IMR-90 (cell line): ENCODE data around the gene RNPEPL1. TPM values are rescaled to one million over a fixed set of nuclear protein-coding genes. Genes with fewer than 3 reads are reported as not detected.

Experiments
- ATAC-seq: fragments of 200-7000 bp; cut with Tn5 transposase; 2 replicates; pipeline ENCODE4 v1.9.1; 2020; ENCODE audit warnings: low read depth, mild to moderate bottlenecking, moderate library complexity
- BruUV-seq: library from RNA; stranded (reverse); fragments of 400-500 nt; replicated peaks from 2 replicates; lab custom pipeline; 2021; lab: Mats Ljungman, UMichigan
- CTCF ChIA-PET: fragments of 300-600 bp; formaldehyde crosslinking; extraction: SDS; loops from one replicate; lab custom pipeline; 2021; ENCODE audit warnings: antibody characterized with exemption; lab: Yijun Ruan, JAX
- POLR2A ChIA-PET: fragments of 300-600 bp; sonication (Branson Sonifier 250); formaldehyde crosslinking; loops from one replicate; lab custom pipeline; 2022; ENCODE audit warnings: antibody characterized with exemption; ENCODE audit not compliant: unreplicated experiment; lab: Charles Lee
- DNase-seq: peaks from one replicate; pipeline ENCODE4 v3.0.0; 2013
- H2AFZ ChIP-seq: replicated peaks from 2 replicates; pipeline ENCODE3; 2013; ENCODE audit warnings: low read length, mild to moderate bottlenecking; ENCODE audit not compliant: poor library complexity
- H2AK5ac ChIP-seq: 2 replicates; pipeline ENCODE4 v1.6.1; 2013; ENCODE audit warnings: low read depth, low read length, inconsistent platforms
- H2AK9ac ChIP-seq: replicated peaks from 2 replicates; pipeline ENCODE3; 2013; ENCODE audit warnings: mild to moderate bottlenecking, low read depth, low read length, moderate library complexity; ENCODE audit not compliant: poor library complexity
- H2BK120ac ChIP-seq: 2 replicates; pipeline ENCODE4 v1.6.1; 2013; ENCODE audit warnings: low read depth, low read length, inconsistent platforms
- H2BK15ac ChIP-seq: 3 replicates; pipeline ENCODE4 v1.6.1; 2013; ENCODE audit warnings: low read depth, low read length, inconsistent platforms
- H2BK20ac ChIP-seq: 2 replicates; pipeline ENCODE4 v1.6.1; 2013; ENCODE audit warnings: low read depth, mild to moderate bottlenecking, inconsistent platforms, low read length, moderate library complexity
- H2BK5ac ChIP-seq: 2 replicates; pipeline ENCODE4 v1.6.1; 2013; ENCODE audit warnings: mild to moderate bottlenecking, low read depth, low read length, inconsistent platforms; ENCODE audit not compliant: poor library complexity, severe bottlenecking
- H3K14ac ChIP-seq: replicated peaks from 2 replicates; pipeline ENCODE4 v1.6.1; 2013; ENCODE audit warnings: low read depth, low read length, inconsistent platforms
- H3K18ac ChIP-seq: 2 replicates; pipeline ENCODE4 v1.6.1; 2013; ENCODE audit warnings: low read depth, low read length, control low read depth
- H3K23ac ChIP-seq: 2 replicates; pipeline ENCODE4 v1.6.1; 2013; ENCODE audit warnings: low read depth, low read length, inconsistent platforms
- H3K27ac ChIP-seq: 2 replicates; pipeline ENCODE4 v1.5.1; 2013; ENCODE audit warnings: mild to moderate bottlenecking, control low read depth, low read length; ENCODE audit not compliant: insufficient read depth
- H3K27me3 ChIP-seq: 2 replicates; pipeline ENCODE4 v1.6.1; 2013; ENCODE audit warnings: low read length; ENCODE audit not compliant: control insufficient read depth, insufficient read depth
- H3K36me3 ChIP-seq: 2 replicates; pipeline ENCODE4 v1.6.1; 2013; ENCODE audit warnings: low read length, mixed read lengths; ENCODE audit not compliant: control insufficient read depth, insufficient read depth
- H3K4ac ChIP-seq: 2 replicates; pipeline ENCODE4 v1.6.1; 2013; ENCODE audit warnings: low read depth, low read length, inconsistent platforms
- H3K4me1 ChIP-seq: 2 replicates; pipeline ENCODE4 v1.6.1; 2013; ENCODE audit warnings: low read length, mixed read lengths; ENCODE audit not compliant: control insufficient read depth, insufficient read depth
- H3K4me2 ChIP-seq: 2 replicates; pipeline ENCODE4 v1.6.1; 2013; ENCODE audit warnings: low read depth, mild to moderate bottlenecking, control low read depth, low read length, moderate library complexity
- H3K4me3 ChIP-seq: 2 replicates; pipeline ENCODE4 v1.5.1; 2013; ENCODE audit warnings: low read depth, mild to moderate bottlenecking, control low read depth, low read length, moderate library complexity; ENCODE audit not compliant: insufficient read depth
- H3K56ac ChIP-seq: 2 replicates; pipeline ENCODE4 v1.6.1; 2013; ENCODE audit warnings: low read length, inconsistent platforms; ENCODE audit not compliant: insufficient read depth; ENCODE audit errors: extremely low read depth
- H3K79me1 ChIP-seq, 2 experiments: 2 replicates each; pipeline ENCODE4 v1.6.1; 2013; ENCODE audit warnings: low read length in 2 of 2, inconsistent platforms in 1 of 2, low read depth in 1 of 2
- H3K9ac ChIP-seq: 2 replicates; pipeline ENCODE4 v1.6.1; 2013; ENCODE audit warnings: low read depth, low read length, control low read depth
- H3K9me1 ChIP-seq: 2 replicates; pipeline ENCODE4 v1.6.1; 2013; ENCODE audit warnings: low read length, inconsistent platforms; ENCODE audit not compliant: insufficient read depth
- H3K9me3 ChIP-seq: 2 replicates; pipeline ENCODE4 v1.6.1; 2013; ENCODE audit warnings: low read length; ENCODE audit not compliant: control insufficient read depth, insufficient read depth
- H4K20me1 ChIP-seq: 2 replicates; pipeline ENCODE4 v1.6.1; 2013; ENCODE audit warnings: low read length, inconsistent platforms; ENCODE audit not compliant: insufficient read depth
- H4K5ac ChIP-seq: 2 replicates; pipeline ENCODE4 v1.6.1; 2013; ENCODE audit warnings: mild to moderate bottlenecking, low read depth, low read length, control low read depth
- H4K8ac ChIP-seq, 2 experiments: 2 replicates each; pipeline ENCODE4 v1.6.1; 2013; ENCODE audit warnings: low read depth in 2 of 2, low read length in 2 of 2, control low read depth in 1 of 2, inconsistent platforms in 1 of 2
- H4K91ac ChIP-seq: 2 replicates; pipeline ENCODE4 v1.6.1; 2013; ENCODE audit warnings: low read depth, low read length, inconsistent platforms; ENCODE audit not compliant: insufficient read depth
- MAZ ChIP-seq: IDR thresholded peaks from 2 replicates; pipeline ENCODE4 v1.6.1; 2012; ENCODE audit warnings: low read depth, mild to moderate bottlenecking, low read length, improper control_type of control experiment, moderate library complexity, borderline replicate concordance
- POLR2A ChIP-seq: IDR thresholded peaks from 2 replicates; pipeline ENCODE4 v1.6.1; 2012; ENCODE audit warnings: mild to moderate bottlenecking, low read depth, low read length
- WGBS, 2 experiments: methylation state at CpG; one replicate each; pipeline versions ENCODE4 v1.1.5 to v1.1.7; 2013; ENCODE audit warnings: missing lambda C conversion rate in 2 of 2; ENCODE audit not compliant: insufficient read length in 1 of 2; ENCODE audit errors: extremely low coverage in 2 of 2; 5-methylcytosine and 5-hydroxymethylcytosine counted together
- dilution Hi-C: fragments of 300-500 bp; cut with HindIII; formaldehyde crosslinking; loops from one replicate; pipeline ENCODE4 v1.14.3; 2018; ENCODE audit warnings: low sequenced_read_pairs; ENCODE audit not compliant: unreplicated experiment
- in situ Hi-C: fragments of 300-500 bp; cut with MboI; formaldehyde crosslinking; loops from 3 replicates; pipeline ENCODE4 v1.14.3; 2019; ENCODE audit warnings: low sequenced_read_pairs, inconsistent platforms, mixed read lengths
- intact Hi-C: fragments of 100-400 bp; cut with micrococcal nuclease; formaldehyde crosslinking; loops from 2 replicates; pipeline ENCODE4 v1.10.0; 2022
- polyA plus RNA-seq, 3 experiments: library from polyadenylated mRNA; depleted of rRNA; stranded (reverse); fragments of >200 nt; gene quantifications; 2 replicates each; pipeline ENCODE4 v1.2.3, GENCODE V29; 2012; ENCODE audit warnings: low replicate concordance in 1 of 3
- total RNA-seq: library from RNA; depleted of rRNA; stranded (reverse); fragments of >200 nt; gene quantifications from 2 replicates; pipeline ENCODE4 v1.2.3, GENCODE V29; 2012
- TF ChIP-seq, protein P1 (sequence below): fragments of 150-350 bp; IDR thresholded peaks from 2 replicates; pipeline ENCODE4 v1.6.1; 2017; ENCODE audit warnings: mild to moderate bottlenecking, antibody characterized with exemption, low read length, low read depth
- TF ChIP-seq, protein P2 (sequence below): conservative IDR thresholded peaks from 2 replicates; pipeline ENCODE4 v1.5.1; 2012; ENCODE audit warnings: mild to moderate bottlenecking, low read depth, low read length, improper control_type of control experiment

The RNPEPL1 gene
- total and polyA plus RNA-seq, 2 of the 4 experiments (the other 2 are of a cell fraction), result 3.8 to 18.7 TPM

DNA sequence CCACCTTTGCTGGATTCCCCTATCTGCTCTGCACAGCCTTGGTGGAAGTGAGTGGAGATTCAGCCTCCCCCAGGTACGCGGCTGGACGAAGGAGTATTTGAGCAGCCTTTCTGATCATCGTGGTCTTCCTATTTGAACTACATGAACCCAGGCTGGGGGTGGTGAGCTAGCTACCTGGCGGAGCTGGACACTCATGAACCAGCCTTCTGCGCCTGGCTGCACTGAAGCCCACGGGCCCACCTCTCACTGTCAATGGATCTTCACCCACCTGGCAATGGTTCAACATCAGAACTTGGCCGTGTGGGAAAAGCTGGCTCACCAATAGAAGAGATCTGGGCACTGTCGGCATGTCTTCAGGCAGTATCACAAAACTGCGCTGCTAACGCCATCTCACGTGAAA is 45.9 kb upstream of the RNPEPL1 start:
- no peak overlapping the region for H2AFZ ChIP-seq
- H3K36me3 ChIP-seq, result peaks cover 14% of the 10 kb centered on the region; the same call in 1 of the 2 replicates
- no peak overlapping the region for H4K91ac ChIP-seq
- H2BK5ac ChIP-seq, result no peak overlapping the region
- WGBS, 2 experiments, result 88% methylated on average over 6 of the region's 12 CpGs; no CpG with 5 or more reads in 1 of the 2 experiments
- no peak overlapping the region for H3K18ac ChIP-seq
- POLR2A ChIA-PET, result no interaction called here
- H2AK9ac ChIP-seq, result no peak overlapping the region
- H3K4me3 ChIP-seq, result no peak overlapping the region
- DNase-seq (no peak), ATAC-seq (no peak)
- H3K27me3 ChIP-seq, result no peaks in the 10 kb centered on the region
- CTCF ChIA-PET, result no interaction called here
- H4K8ac ChIP-seq, result no peak overlapping the region
- TF ChIP-seq, protein P1, sequence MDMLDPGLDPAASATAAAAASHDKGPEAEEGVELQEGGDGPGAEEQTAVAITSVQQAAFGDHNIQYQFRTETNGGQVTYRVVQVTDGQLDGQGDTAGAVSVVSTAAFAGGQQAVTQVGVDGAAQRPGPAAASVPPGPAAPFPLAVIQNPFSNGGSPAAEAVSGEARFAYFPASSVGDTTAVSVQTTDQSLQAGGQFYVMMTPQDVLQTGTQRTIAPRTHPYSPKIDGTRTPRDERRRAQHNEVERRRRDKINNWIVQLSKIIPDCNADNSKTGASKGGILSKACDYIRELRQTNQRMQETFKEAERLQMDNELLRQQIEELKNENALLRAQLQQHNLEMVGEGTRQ, result no peak
- TF ChIP-seq MAZ, result no peak
- TF ChIP-seq, protein P2, sequence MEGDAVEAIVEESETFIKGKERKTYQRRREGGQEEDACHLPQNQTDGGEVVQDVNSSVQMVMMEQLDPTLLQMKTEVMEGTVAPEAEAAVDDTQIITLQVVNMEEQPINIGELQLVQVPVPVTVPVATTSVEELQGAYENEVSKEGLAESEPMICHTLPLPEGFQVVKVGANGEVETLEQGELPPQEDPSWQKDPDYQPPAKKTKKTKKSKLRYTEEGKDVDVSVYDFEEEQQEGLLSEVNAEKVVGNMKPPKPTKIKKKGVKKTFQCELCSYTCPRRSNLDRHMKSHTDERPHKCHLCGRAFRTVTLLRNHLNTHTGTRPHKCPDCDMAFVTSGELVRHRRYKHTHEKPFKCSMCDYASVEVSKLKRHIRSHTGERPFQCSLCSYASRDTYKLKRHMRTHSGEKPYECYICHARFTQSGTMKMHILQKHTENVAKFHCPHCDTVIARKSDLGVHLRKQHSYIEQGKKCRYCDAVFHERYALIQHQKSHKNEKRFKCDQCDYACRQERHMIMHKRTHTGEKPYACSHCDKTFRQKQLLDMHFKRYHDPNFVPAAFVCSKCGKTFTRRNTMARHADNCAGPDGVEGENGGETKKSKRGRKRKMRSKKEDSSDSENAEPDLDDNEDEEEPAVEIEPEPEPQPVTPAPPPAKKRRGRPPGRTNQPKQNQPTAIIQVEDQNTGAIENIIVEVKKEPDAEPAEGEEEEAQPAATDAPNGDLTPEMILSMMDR, result no peak
- no peak for TF ChIP-seq POLR2A
- no peak overlapping the region for H3K14ac ChIP-seq
- dilution Hi-C loops (no loop called here), in situ Hi-C loops (no loop called here), intact Hi-C loops (no loop called here)
- H2AK5ac ChIP-seq, result no peak overlapping the region
- H3K23ac ChIP-seq, result no peak overlapping the region
- H3K27ac ChIP-seq, result no peak overlapping the region
- no peak overlapping the region for H3K56ac ChIP-seq
- H2BK15ac ChIP-seq, result no peak overlapping the region
- no peaks in the 10 kb centered on the region; the same call in 1 of the 2 replicates for H3K9me1 ChIP-seq
- no peak overlapping the region for H2BK120ac ChIP-seq
- no peaks in the 10 kb centered on the region for H4K20me1 ChIP-seq
- BruUV-seq, result no TSS peak
- no peak overlapping the region for H4K5ac ChIP-seq
- no peak overlapping the region for H3K9ac ChIP-seq
- H3K4me1 ChIP-seq, result no peaks in the 10 kb centered on the region
- H3K79me1 ChIP-seq, result no peaks in the 10 kb centered on the region; a peak in 1 of 4 replicates
- no peak overlapping the region for H3K4ac ChIP-seq
- peaks cover 19% of the 10 kb centered on the region for H3K9me3 ChIP-seq
- H3K4me2 ChIP-seq, result no peak overlapping the region
- no peak overlapping the region for H2BK20ac ChIP-seq
